Mesangial cell (primary cell): ENCODE data around the gene APBB1IP. TPM values are rescaled to one million over a fixed set of nuclear protein-coding genes. Genes with fewer than 3 reads are reported as not detected.

ENCODE experiments used
- total RNA-seq: library from RNA; depleted of rRNA; stranded (reverse); fragments of >200 nt; gene quantifications from 2 replicates; pipeline ENCODE4 v1.2.3, GENCODE V29; 2015

The APBB1IP gene, protein sequence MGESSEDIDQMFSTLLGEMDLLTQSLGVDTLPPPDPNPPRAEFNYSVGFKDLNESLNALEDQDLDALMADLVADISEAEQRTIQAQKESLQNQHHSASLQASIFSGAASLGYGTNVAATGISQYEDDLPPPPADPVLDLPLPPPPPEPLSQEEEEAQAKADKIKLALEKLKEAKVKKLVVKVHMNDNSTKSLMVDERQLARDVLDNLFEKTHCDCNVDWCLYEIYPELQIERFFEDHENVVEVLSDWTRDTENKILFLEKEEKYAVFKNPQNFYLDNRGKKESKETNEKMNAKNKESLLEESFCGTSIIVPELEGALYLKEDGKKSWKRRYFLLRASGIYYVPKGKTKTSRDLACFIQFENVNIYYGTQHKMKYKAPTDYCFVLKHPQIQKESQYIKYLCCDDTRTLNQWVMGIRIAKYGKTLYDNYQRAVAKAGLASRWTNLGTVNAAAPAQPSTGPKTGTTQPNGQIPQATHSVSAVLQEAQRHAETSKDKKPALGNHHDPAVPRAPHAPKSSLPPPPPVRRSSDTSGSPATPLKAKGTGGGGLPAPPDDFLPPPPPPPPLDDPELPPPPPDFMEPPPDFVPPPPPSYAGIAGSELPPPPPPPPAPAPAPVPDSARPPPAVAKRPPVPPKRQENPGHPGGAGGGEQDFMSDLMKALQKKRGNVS
- 0.25 and 0.49 TPM in 2 replicates for total RNA-seq

DNA sequence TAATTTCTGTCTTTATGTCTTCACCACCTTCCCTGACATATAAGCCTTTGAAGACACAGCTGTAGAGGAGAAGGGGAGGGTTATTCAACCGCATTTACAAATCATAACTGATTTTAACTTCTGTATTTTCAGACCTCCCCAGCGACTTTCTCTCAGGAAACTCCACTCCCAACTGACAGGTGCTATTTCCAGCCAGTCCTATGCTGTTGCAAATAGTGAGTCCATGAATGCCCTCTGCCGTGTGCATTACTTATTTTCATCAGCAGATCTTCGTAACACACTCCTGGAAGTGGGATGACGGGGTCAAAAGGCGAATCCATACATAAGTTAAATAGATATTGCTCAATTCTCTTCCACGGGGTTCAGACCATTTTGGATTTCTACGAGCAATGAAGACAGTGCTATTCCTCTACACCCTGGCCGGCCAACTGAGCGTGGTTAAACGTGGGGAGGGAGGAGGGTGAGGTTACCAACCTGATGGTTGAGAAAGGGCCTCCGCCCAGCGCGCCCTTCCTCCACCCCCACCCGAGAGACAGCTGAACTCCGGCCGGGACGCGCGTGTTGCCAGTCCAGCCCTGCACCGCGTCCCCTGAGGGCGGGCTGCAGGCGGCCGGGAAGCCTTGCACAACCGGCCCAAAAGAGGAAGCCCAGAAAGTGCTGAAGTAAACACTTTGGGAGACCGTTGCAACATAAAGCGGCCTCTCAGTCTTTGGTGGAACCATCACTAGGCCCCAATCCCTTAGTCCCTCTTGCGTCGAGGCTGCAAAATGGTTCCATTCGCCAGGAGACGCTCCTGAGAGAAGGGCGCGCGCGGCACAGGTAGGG is at the start of gene APBB1IP:
APBB1IP (plus strand) TSS at position 705 of the 825 bp plus-strand sequence. CDS start 53,986 bp downstream, outside the sequence.

Other genes starting within 250 kb of the APBB1IP start
- gene GAD2, start 221.6 kb upstream of the APBB1IP start, total RNA-seq, result not detected in 2 replicates